HepG2 (cell line): ENCODE results near the gene HDAC5. TPM values are rescaled to one million over a fixed set of nuclear protein-coding genes. Genes with fewer than 3 reads are reported as not detected.
A peak's percentile ranks its signal among the peaks of the same experiment; 100 is the strongest.

Source experiments
- AHDC1 ChIP-seq: sonication (generic); formaldehyde crosslinking; IDR thresholded peaks from 2 replicates; pipeline ENCODE4 v1.5.1; 2020; ENCODE audit warnings: mild to moderate bottlenecking, missing genetic modification reagents, borderline replicate concordance
- CTCF ChIP-seq: sonication (generic); formaldehyde crosslinking; IDR thresholded peaks from 2 replicates; pipeline ENCODE4 v1.5.0; 2020; ENCODE audit warnings: mild to moderate bottlenecking, missing genetic modification reagents, moderate library complexity
- HMG20B ChIP-seq: conservative IDR thresholded peaks from 2 replicates; pipeline ENCODE4 v1.6.1; 2016; ENCODE audit warnings: missing genetic modification reagents, missing compliant biosample characterization
- IRF2 ChIP-seq: IDR thresholded peaks from 2 replicates; pipeline ENCODE4 v1.6.1; 2018; ENCODE audit warnings: missing genetic modification reagents, missing compliant biosample characterization
- KDM6A ChIP-seq: IDR thresholded peaks from 2 replicates; pipeline ENCODE4 v1.6.1; 2016; ENCODE audit warnings: low read depth
- RELA ChIP-seq: sonication (generic); formaldehyde crosslinking; IDR thresholded peaks from 2 replicates; pipeline ENCODE4 v1.4.0; 2020; ENCODE audit warnings: missing genetic modification reagents
- RNF219 ChIP-seq: sonication (generic); formaldehyde crosslinking; IDR thresholded peaks from 2 replicates; pipeline ENCODE4 v1.5.0; 2020; ENCODE audit warnings: mild to moderate bottlenecking, missing genetic modification reagents
- ZFP1 ChIP-seq: IDR thresholded peaks from 2 replicates; pipeline ENCODE4 v1.6.1; 2016
- ZNF136 ChIP-seq: sonication (generic); formaldehyde crosslinking; IDR thresholded peaks from 2 replicates; pipeline ENCODE4 v1.8.1; 2022; ENCODE audit warnings: low read depth, mild to moderate bottlenecking, moderate library complexity, missing genetic modification reagents
- ZNF251 ChIP-seq: sonication (generic); formaldehyde crosslinking; IDR thresholded peaks from 2 replicates; pipeline ENCODE4 v1.9.0; 2021; ENCODE audit warnings: mild to moderate bottlenecking, missing genetic modification reagents
- ZNF574 ChIP-seq: sonication (generic); formaldehyde crosslinking; IDR thresholded peaks from 2 replicates; pipeline ENCODE4 v1.4.0; 2020; ENCODE audit warnings: missing genetic modification reagents
- ZNF614 ChIP-seq: IDR thresholded peaks from 2 replicates; pipeline ENCODE4 v1.6.1; 2018; ENCODE audit warnings: missing biosample characterization, missing genetic modification reagents, inconsistent platforms, borderline replicate concordance
- ZNF776 ChIP-seq: sonication (generic); formaldehyde crosslinking; IDR thresholded peaks from 2 replicates; pipeline ENCODE4 v1.4.0; 2020; ENCODE audit warnings: mild to moderate bottlenecking, missing genetic modification reagents
- ZSCAN5A ChIP-seq: sonication (generic); formaldehyde crosslinking; IDR thresholded peaks from 2 replicates; pipeline ENCODE4 v1.8.0; 2022; ENCODE audit warnings: mild to moderate bottlenecking, missing genetic modification reagents, borderline replicate concordance
- ZSCAN9 ChIP-seq: IDR thresholded peaks from 2 replicates; pipeline ENCODE4 v1.6.1; 2016; ENCODE audit warnings: borderline replicate concordance
- polyA plus RNA-seq, 8 experiments: library from polyadenylated mRNA; depleted of rRNA in 3 of 8; stranded (reverse) in 7 of 8; unstranded in 1 of 8; fragments of >200 nt; fragmentation: Illumina TruSeq in 4 of 8; extraction: Trizol in 4 of 8; gene quantifications; 2 replicates each; pipeline versions ENCODE4 v1.2.1 to v1.2.3, GENCODE V29; 2011 to 2016; ENCODE audit warnings: low read depth in 4 of 8, missing spikeins in 1 of 8, mixed read lengths in 1 of 8; ENCODE audit not compliant: insufficient read depth in 1 of 8
- total RNA-seq, 5 experiments: library from RNA; depleted of rRNA; stranded (reverse); fragments of >200 nt; fragmentation: Illumina TruSeq; extraction: Trizol; gene quantifications; 2 replicates each; pipeline ENCODE4 v1.2.3, GENCODE V29; 2016; ENCODE audit warnings: low read depth in 1 of 5

Gene HDAC5
- total and polyA plus RNA-seq, 2 of the 13 experiments (the other 11 are each of a cell fraction or from before 2014, with no cell fraction given), result 46.4 to 85.4 TPM

- TF ChIP-seq CTCF (CRISPR knock-in tag) (peak; percentile 27), RELA (CRISPR knock-in tag) (no peak), ZNF574 (CRISPR knock-in tag) (peak; percentile 71), ZNF614 (CRISPR knock-in tag) (no peak), ZSCAN9 (no peak; the same call in 1 of the 2 replicates), HMG20B (no peak), ZSCAN5A (CRISPR knock-in tag) (no peak), RNF219 (CRISPR knock-in tag) (peak; percentile 40; the same call in 1 of the 2 replicates), AHDC1 (peak; percentile 66; the same call in 1 of the 2 replicates), KDM6A (peak; percentile 64; the same call in 1 of the 2 replicates), ZNF251 (0 out of 2 replicates have a peak, but pooled peaks have one; percentile 31), IRF2 (CRISPR knock-in tag) (peak; percentile 82), ZFP1 (CRISPR knock-in tag) (no peak; the same call in 1 of the 2 replicates), ZNF136 (CRISPR knock-in tag) (0 out of 2 replicates have a peak, but pooled peaks have one; percentile 67), ZNF776 (CRISPR knock-in tag) (no peak)
Observed at GRCh38 chr17:44133918-44134476, 10.6 kb upstream of the HDAC5 start (continued).
